ENCODE data around the gene ZNF771. TPM values are rescaled to one million over a fixed set of nuclear protein-coding genes. Genes with fewer than 3 reads are reported as not detected.

The ZNF771 gene
- total RNA-seq, 2 experiments from 2014 or later = 4.9 to 5.4 TPM

DNA sequence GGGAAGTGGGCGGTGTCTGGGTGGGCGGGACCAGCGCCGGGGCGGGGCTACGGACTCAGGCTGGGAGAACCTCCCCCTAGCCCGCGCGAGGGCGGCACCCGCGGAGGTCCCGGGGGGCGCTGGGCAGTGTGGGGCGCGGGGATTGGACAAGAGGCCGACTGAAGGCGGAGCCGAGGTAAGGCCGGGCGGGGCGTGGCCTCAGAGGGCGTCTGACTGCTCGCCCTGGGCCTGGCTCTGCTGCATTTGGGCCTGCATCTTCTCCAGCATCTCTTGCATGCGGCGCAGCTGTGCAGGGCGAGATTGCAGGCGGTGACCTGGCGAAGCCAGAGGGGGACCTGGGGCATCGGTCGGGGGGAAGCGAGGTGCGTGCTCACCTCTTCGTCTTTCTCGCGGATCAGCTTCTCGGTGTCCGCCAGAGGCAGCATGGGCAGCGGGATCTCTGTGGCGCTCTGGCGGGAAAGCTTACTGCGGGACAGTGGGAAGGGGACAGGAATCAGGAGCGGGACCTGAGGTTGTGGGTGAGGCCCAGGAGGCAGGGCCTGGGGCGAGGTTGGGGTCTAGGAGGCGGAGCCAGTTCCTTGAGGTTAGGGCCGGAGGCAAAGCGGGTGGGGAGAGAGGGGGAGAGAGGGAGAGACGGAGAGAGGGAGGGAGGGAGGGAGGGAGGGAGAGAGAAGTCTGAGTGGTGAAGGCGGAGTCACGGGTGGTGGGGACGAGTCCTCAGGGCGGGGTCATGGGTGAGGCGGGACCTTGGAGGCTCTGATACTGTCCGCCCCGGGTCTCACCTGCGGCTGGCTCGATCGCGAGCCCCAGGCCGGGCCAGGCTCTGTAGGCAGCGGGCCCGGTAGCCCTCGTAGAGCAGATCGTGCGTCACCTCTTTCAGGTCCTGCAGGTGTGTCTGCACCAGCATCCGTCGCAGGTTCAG, 28.9 kb upstream of the ZNF771 start:
- peak; percentile 99 for DNase-seq
- Mint-ChIP-seq H3K27me3 (no peaks in the 10 kb centered on the region), H3K9me3 (ENCODE audit: low read depth) (no peaks in the 10 kb centered on the region), H3K27ac (peak overlapping the region; percentile 100), H3K4me3 (peak overlapping the region; percentile 88), H3K4me1 (peaks cover 45% of the 10 kb centered on the region), H3K36me3 (peaks cover 19% of the 10 kb centered on the region)
- CTCF ChIA-PET = interaction anchor here (0.6 to 1.3 kb wide), 6 partner anchors 21 to 247 kb away, joined by 3 to 9 read pairs (median 4); partner anchors contain the start of gene ZNF771
- ATAC-seq = peak; percentile 87

DNA sequence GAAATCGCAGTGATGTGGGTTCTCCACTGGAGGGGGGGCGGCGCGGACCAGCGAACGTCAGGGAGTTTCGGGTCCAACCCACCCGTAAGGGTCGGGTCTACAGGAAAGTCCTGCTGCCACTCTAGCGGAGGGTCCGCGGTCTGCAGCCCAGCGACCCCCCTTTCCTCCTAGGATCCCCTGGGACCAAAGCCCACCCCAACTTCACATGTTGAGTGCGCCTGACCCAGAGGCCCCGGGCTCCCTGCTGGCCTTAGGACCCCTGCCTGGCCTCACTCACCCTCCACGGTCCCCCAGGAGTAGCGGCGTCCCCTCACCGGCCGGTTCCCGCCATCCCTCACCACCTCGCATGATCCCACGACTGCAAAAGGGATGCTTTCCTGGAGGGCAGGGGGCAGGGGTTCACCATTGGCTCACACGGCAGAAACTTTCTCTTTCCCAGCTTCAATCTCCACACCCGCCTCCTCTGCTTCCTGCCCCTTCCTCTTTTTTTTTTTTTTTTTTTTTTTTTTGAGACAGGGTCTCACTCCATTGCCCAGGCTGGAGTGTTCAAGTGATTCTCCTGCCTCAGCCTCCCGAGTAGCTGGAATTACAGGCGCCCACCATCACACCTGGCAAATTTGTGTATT, 28.1 kb upstream of the ZNF771 start:
- no peaks in the 10 kb centered on the region for H3K27me3 Mint-ChIP-seq
- ATAC-seq (no peak), DNase-seq (no peak)
- peak overlapping the region; percentile 88 for H3K4me3 Mint-ChIP-seq
- no peaks in the 10 kb centered on the region for H3K9me3 Mint-ChIP-seq (ENCODE audit: low read depth)
- CTCF ChIA-PET = interaction anchor here (0.7 to 1.6 kb wide), 2 partner anchors 8 to 207 kb away, joined by 4 to 6 read pairs; no protein-coding TSS in a partner anchor
- peak overlapping the region; percentile 100 for H3K27ac Mint-ChIP-seq
- peaks cover 48% of the 10 kb centered on the region for H3K4me1 Mint-ChIP-seq
- peaks cover 19% of the 10 kb centered on the region for H3K36me3 Mint-ChIP-seq

DNA sequence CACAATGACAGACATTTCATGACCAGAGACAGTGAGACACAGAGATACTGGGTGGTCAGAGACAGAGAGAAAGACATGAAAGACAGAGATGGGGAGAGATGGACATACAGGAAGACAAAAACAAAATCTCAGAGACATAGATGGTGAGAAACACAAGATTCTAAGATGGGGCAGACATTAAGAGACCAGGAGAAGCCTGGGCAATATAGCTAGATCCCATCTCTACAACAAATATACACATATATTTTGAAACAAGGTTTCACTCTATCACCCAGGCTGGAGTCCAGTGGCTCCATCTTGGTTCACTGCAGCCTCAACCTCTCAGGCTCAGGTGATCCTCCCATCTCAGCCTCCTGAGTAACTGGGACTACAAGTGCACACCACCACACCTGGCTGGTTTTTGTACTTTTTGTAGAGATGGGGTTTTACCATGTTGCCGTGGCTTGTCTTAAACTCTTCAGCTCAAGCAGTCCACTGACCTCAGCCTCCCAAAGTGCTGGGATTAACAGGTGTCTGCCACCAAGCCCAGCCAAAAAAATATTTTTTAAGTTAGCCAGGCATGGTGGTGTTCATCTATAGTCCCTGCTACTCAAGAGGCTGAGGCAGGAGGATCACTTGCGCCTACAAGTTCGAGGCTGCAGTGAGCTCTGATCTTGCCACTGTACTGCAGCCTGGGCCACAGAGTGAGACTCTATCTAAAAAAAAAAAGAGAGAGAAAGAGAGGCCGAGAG, 27.2 kb upstream of the ZNF771 start:
- peaks cover 50% of the 10 kb centered on the region for H3K4me1 Mint-ChIP-seq
- H3K9me3 Mint-ChIP-seq (ENCODE audit: low read depth) = no peaks in the 10 kb centered on the region
- ATAC-seq (no peak), DNase-seq (no peak)
- H3K4me3 Mint-ChIP-seq = peak overlapping the region; percentile 91
- peak overlapping the region; percentile 100 for H3K27ac Mint-ChIP-seq
- H3K27me3 Mint-ChIP-seq = no peaks in the 10 kb centered on the region
- CTCF ChIA-PET = interaction anchor here (0.7 to 4.6 kb wide), 3 partner anchors 9 to 207 kb away, joined by 4 to 56 read pairs (median 6); partner anchors contain the start of gene ZNF771
- H3K36me3 Mint-ChIP-seq = peaks cover 19% of the 10 kb centered on the region

DNA sequence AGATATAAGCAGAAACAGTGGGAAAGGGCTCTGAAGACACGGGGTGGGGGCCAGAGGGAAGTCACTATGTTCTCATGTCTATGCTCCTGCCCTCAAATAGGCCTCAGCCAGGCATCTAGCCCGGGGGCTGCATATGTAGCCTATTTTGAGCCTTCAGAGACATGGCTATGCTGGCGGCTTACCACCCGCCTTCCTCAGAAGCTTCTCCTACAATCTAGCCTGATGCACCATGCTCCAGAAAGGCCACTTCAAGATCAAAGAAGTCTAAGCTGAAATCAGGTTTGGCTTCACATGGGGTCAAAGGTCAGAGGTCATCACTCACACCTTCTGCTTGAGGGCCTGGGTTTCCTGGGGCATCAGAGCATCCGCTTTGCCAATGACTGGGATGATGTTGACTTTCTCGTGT, 26.6 kb upstream of the ZNF771 start:
- Mint-ChIP-seq H3K27me3 (no peaks in the 10 kb centered on the region), H3K4me3 (peak overlapping the region; percentile 91), H3K9me3 (ENCODE audit: low read depth) (no peaks in the 10 kb centered on the region), H3K27ac (peak overlapping the region; percentile 98), H3K36me3 (peaks cover 20% of the 10 kb centered on the region), H3K4me1 (peaks cover 51% of the 10 kb centered on the region)
- CTCF ChIA-PET = interaction anchor here (1.6 to 4.6 kb wide), 2 partner anchors 10 to 26 kb away, joined by 6 to 56 read pairs; partner anchors contain the start of gene ZNF771
- DNase-seq (no peak), ATAC-seq (no peak)

DNA sequence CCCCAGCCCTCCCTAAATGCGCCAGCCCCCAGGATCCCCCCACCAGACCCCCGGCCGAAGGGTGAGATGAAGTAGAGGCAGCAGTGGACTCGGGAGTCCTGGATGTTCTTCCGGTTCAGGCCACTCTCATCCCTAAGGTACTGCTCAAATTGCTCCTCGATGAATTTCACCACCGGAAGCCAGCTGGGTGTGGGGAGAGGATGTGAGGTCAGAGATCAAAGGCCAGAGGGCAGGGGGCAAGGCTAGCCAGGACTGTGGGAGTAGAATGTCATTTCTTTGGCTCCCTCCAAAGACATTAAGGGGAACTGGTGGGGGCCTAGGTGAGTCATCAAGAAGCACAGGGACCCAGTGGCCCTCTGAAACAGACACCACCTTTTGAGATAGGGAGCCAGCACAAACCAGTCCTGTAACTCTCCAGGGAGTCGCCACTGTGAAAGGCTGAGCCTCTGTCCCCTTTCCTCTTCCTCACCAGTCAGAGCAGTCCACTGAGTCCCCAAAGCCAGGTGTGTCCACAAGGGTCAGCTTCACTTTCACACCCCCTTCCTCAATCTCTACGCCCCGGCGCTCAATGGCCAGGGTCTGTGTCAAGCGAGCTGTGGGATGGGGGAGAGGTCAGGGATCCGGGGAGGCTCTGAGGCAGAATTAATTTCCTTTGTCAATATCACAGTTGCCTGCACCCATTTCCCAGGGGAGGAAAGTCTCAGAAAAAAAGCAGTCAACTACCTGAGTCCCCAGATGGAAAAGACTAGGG, 25.9 kb upstream of the ZNF771 start:
- peaks cover 51% of the 10 kb centered on the region for H3K4me1 Mint-ChIP-seq
- CTCF ChIA-PET = interaction anchor here (1.0 to 4.6 kb wide), 8 partner anchors 10 to 247 kb away, joined by 3 to 56 read pairs (median 4); partner anchors contain the start of genes TBC1D10B, ZNF48 and ZNF771
- H3K4me3 Mint-ChIP-seq = peak overlapping the region; percentile 91
- no peaks in the 10 kb centered on the region for H3K9me3 Mint-ChIP-seq (ENCODE audit: low read depth)
- ATAC-seq = no peak
- DNase-seq = peak; percentile 80
- peak overlapping the region; percentile 98 for H3K27ac Mint-ChIP-seq
- H3K36me3 Mint-ChIP-seq = peaks cover 20% of the 10 kb centered on the region
- no peaks in the 10 kb centered on the region for H3K27me3 Mint-ChIP-seq

DNA sequence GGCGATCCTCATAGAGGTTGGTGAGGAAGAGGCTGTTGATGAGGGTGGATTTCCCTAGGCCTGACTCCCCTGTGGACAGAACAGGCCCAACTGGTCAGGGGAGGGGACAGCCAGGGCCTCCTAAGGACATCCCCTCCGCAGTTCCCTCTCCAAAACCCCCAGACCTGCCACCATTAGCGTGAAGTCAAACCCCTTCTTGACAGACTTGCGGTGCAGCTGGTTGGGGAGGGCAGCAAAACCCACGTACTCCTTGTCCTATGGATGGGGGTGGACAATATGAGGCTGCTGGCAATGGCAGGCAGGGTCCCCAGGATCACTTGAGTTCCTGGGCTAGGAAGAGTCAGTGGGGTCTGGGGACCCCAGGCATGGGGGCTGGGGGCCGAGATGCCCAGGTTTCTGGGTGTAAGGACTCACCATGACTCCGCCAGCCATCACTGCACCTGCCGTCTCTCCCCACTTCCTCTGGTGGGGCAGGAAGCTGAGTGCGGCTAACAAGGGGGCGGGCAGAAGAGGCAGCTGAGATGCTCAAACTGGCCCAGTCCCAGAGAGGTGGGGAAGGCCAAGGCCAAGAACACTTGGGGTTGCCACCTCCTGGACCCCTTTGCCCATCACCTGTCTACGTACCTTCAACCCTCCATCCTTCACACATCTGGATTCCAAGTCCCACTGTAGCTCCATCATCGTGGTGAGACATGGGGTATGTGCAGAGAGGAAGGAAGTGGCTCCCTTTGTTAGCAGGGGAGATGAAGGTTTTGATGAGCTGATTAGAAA, 25.1 kb upstream of the ZNF771 start, which contains the start of gene SEPTIN1:
SEPTIN1 (minus strand) TSS at position 451 of the 771 bp plus-strand sequence; CDS start at position 432, 19 bp downstream.
- peaks cover 47% of the 10 kb centered on the region for H3K4me1 Mint-ChIP-seq
- H3K27me3 Mint-ChIP-seq = no peaks in the 10 kb centered on the region
- ATAC-seq = peak; percentile 46
- DNase-seq = peak; percentile 94
- peaks cover 20% of the 10 kb centered on the region for H3K36me3 Mint-ChIP-seq
- peak within 1 kb of the TSS; percentile 98 for H3K27ac Mint-ChIP-seq
- CTCF ChIA-PET = interaction anchor here (0.6 to 4.6 kb wide), 17 partner anchors 11 to 335 kb away, joined by 3 to 56 read pairs (median 5); partner anchors contain the start of genes DCTPP1, SEPHS2, TBC1D10B and ZNF48
- no peaks in the 10 kb centered on the region for H3K9me3 Mint-ChIP-seq (ENCODE audit: low read depth)
- peak within 1 kb of the TSS; percentile 91 for H3K4me3 Mint-ChIP-seq

DNA sequence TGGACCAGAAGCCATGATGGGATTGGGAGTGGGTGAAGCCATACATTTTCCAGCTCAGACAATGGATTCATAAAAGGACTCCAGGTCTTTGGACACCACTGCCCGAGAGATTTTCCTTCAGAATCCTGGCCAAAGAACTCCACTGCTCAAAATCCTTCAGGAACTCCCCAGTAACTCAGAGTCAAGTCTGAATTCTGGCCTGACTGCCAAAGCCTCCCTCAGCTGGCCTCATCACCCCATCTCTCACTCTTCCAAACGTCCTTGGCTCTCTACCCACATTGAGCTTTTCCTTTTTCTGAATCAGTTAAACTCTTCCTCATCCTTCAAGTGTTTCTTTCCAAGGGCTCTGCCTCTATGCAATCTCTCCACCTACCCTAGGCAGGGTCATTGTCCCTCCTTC, 23.9 kb upstream of the ZNF771 start:
- Mint-ChIP-seq H3K4me3 (peak overlapping the region; percentile 91), H3K27me3 (no peaks in the 10 kb centered on the region), H3K4me1 (peaks cover 43% of the 10 kb centered on the region), H3K27ac (peak overlapping the region; percentile 98), H3K36me3 (peaks cover 17% of the 10 kb centered on the region), H3K9me3 (ENCODE audit: low read depth) (no peaks in the 10 kb centered on the region)
- DNase-seq = no peak
- CTCF ChIA-PET = interaction anchor here (0.8 to 4.6 kb wide), 12 partner anchors 12 to 336 kb away, joined by 3 to 56 read pairs (median 7); partner anchors contain the start of genes SEPHS2, TBC1D10B, ZNF48 and ZNF771
- no peak for ATAC-seq

DNA sequence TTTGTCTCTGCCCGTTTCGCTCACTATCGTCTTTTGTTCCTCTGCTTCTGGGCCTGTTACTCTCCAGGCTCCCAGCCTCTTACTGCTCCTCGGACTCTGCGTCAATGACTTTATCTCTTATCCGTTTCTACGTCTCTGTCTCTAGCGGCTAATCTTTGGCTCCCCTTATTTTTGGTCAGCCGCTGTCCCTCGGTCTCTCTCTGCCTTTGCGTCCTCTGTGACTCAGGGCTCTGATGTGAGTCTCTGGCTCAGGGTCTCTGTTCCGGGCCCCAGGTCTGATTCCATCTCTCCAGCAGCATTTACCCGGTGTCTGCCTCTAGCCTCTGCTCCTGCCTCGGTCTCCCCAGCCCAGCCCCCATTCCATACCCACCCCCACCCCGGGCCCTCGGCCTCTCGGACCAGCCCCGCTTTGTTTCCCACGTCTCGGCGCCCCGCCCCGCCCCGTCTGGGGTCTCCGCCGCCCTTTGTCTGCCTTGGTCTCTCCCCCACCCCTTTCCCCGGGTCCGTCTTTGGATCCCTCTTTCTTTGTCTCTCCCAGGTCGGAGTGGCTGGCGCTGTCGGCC, 12.7 kb upstream of the ZNF771 start:
- CTCF ChIA-PET = interaction anchor here (0.7 to 8.2 kb wide), 6 partner anchors 9 to 251 kb away, joined by 3 to 73 read pairs (median 8); partner anchors contain the start of genes SEPTIN1 and ZNF771
- Mint-ChIP-seq H3K36me3 (peaks cover 8% of the 10 kb centered on the region), H3K4me1 (peaks cover 39% of the 10 kb centered on the region), H3K27ac (peak overlapping the region; percentile 70), H3K9me3 (ENCODE audit: low read depth) (no peaks in the 10 kb centered on the region), H3K4me3 (peak overlapping the region; percentile 77), H3K27me3 (no peaks in the 10 kb centered on the region)
- ATAC-seq (no peak), DNase-seq (no peak)

DNA sequence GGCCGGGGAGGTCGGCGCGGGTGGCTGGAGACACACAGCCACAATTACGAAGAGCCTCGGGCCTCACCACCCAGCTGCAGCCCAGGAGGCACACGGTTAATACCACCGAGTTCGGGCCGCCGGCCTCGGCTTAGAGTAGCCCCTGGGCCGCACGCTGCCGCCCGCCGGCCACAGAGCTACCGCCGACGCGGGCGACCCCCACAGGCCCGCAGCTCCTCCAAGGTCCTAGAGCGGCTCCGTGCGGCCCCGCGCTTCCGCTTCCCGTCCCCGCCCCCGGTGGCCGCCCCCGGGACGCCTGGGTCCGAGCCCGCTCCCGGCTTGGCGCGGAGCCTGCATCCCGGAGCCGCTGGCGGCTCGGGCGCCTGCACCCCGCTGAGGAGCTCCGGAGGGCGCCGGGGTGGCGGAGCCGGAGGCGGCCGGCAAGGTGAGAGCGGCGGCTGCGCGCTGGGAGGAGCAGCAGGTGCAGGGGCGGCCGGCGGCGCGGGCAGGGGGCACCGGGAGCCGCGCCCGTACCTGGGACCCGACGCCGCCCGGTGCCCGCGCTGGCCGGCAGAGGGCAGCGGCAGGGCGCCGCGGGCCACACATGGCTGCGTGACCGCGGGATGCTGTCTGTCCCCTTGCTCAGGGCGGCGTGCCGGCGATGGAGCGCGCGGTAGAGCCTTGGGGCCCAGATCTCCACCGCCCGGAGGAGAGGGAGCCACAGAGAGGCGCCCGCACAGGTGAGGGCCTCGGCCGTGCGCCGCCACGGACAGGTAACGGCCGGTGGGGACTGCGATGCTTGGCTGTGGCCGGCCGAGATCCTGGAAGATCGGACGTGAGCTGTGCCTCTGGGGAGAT, 12.0 kb upstream of the ZNF771 start, which contains the start of gene ZNF48:
ZNF48 (plus strand) TSS at position 266 of the 837 bp plus-strand sequence; CDS start at position 641, 375 bp downstream.
- Mint-ChIP-seq H3K36me3 (peaks cover 8% of the 10 kb centered on the region), H3K27me3 (peaks cover 2% of the 10 kb centered on the region), H3K9me3 (ENCODE audit: low read depth) (no peaks in the 10 kb centered on the region), H3K27ac (peak within 1 kb of the TSS; percentile 70), H3K4me1 (peaks cover 44% of the 10 kb centered on the region), H3K4me3 (peak within 1 kb of the TSS; percentile 79)
- CTCF ChIA-PET = interaction anchor here (0.7 to 8.2 kb wide), 7 partner anchors 9 to 252 kb away, joined by 3 to 73 read pairs (median 5); partner anchors contain the start of genes SEPTIN1 and ZNF771
- peak; percentile 67 for DNase-seq
- ATAC-seq = peak; percentile 78

DNA sequence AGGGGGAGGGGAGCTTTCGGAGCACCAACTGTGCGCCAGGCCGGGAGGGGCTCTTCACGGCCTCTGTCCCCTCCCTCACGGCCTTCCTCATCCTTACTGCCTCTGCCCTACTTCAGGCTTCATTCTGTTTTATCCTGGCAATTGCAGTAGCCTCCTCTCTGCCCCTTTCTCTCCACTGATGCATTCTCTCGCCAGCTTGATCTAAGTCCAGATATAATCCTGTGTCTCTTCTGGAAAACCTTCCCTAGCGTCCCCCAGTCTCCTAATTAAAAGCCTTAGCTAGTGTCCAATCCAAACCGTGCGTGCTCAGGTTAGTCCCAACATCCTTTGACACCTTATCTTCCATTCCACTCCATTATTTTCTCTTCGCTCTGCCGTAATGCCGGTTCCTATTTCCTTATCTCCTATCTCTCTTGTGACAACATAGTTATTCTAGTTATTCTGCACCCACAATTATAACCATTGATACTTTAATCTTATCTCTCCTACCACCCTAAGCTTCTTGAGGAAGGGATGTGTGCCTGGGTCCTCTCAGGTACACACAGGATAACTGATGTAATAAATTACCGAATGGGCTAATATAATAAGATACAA, 11.3 kb upstream of the ZNF771 start:
- H3K27ac Mint-ChIP-seq = peak overlapping the region; percentile 54
- H3K9me3 Mint-ChIP-seq (ENCODE audit: low read depth) = no peaks in the 10 kb centered on the region
- peaks cover 48% of the 10 kb centered on the region for H3K4me1 Mint-ChIP-seq
- peaks cover 5% of the 10 kb centered on the region for H3K27me3 Mint-ChIP-seq
- peak overlapping the region; percentile 79 for H3K4me3 Mint-ChIP-seq
- peaks cover 8% of the 10 kb centered on the region for H3K36me3 Mint-ChIP-seq
- no peak for DNase-seq
- CTCF ChIA-PET = interaction anchor here (1.3 to 8.2 kb wide), 5 partner anchors 10 to 233 kb away, joined by 3 to 73 read pairs (median 10); partner anchors contain the start of genes SEPTIN1 and ZNF771
- ATAC-seq = no peak

All from activated CD8-positive, alpha-beta memory T cell treated with anti-CD3 and anti-CD28 coated beads, Interleukin-2, amount 10 ng/mL, durations not matched to agents 7 days and 5 days (primary cell).